Measurements from ENCODE around the gene NARF.
"Not testable (repeated sequence)": the region's sequence is repeated elsewhere in the genome, so short reads cannot be mapped to it uniquely, and the experiment has no call there.

Gene NARF

GRCh38 chr17:82458179-82458884, at the start of gene NARF:
TSS of gene NARF (plus strand) at chr17:82458741. CDS start at chr17:82458804, 63 bp downstream.
- DNase-seq = peak; percentile 98

DNA sequence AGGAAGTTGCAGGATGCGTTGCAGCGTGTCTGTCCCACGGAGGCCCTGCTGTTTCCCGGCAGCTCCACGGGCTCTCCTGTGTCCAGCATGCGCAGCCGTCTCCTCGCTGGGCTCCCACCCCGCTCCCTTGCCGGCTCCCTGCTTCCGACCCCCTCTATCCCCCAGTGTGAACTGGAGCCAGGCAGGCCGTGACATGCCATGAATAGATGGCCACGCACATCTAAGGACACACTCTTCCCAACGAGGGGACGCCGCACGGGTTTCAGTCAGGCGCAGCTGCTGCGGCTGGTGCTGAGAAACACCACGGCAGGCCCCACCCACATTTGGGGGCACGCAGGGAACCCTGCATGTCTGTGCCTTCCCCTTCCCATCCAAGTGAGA, 49.6 kb upstream of the NARF start:
- no peak for DNase-seq

DNA sequence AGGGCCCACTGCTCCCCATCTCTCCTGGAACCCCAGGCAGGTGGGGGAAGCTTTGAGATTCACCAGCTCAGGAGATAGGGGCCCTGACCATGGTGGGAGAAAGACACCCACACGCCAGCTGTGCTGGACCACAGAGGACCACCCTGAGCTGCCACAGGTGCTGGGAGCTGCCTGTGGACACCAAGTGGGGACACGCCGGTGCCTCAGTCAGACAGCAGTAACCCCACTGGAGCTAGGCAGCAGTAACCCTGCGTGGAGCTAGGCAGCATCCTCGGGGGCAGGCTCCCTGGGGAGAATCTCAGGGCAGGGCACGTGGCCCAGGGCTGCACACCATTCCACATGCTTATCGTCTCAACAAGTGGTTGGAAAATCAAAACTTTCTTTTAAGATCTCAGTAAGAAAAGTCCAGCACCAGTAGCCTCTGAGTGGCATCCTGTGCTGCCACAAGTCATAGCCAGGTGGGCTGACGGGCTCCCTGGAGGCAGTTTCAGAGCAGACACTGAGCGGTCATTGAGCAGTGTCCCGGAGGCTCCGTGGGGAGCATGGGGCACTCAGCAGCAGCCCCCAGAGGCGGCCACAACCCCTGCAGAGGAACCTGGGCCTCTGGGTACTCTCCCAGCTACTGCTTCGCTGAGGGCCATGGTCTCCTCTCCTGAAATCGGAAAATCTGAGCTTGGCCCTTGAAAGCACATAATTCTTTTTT, 48.4 kb upstream of the NARF start:
- no peak for DNase-seq

DNA sequence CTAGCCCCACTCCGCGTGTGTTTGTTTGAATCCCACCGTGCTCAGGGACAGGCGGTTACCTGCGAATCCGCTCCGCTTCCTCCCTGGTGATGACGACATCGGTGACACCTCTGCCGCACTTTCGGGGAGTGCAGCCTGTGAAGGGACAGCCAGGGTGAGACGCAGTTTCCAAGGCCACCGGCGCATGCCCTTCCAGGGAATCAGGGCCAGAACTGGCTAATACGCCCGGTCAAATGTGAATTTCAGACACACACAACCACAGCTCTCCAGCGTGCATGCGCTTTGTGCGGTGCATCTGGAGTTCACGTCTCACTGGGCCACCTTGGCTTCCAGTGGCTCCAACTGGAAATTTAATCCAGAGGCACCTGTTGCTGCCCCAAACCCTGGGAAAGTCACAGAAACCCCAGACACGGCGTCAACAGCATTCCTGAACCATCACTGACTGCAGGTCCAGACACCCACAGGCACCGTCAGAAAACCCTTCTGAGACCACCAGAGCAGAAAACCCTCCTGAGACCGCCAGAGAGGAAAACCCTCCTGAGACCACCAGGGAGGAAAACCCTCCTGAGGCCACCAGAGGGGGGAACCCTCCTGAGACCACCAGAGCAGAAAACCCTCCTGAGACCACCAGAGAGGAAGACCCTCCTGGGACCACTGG, 47.0 kb upstream of the NARF start:
- DNase-seq = no peak

DNA sequence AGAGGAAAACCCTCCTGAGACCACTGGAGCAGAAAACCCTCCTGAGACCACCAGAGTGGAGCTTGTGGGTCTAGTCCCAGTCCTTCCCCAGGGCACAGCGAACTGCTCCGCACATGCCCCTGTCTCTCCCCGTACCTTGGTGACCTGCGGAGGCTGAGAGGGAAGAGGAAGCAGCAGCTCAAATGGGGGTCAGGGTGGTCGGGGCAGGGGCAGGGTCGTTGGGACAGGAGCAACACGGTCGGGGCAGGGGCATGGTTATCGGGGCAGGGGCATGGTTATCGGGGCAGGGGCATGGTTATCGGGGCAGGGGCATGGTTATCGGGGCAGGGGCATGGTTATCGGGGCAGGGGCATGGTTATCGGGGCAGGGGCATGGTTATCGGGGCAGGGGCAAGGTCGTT, 46.5 kb upstream of the NARF start:
- DNase-seq = not testable (repeated sequence)

- DNase-seq = no peak
Measured at GRCh38 chr17:82412535-82413520, 45.7 kb upstream of the NARF start.

- DNase-seq = peak; percentile 84
Measured at GRCh38 chr17:82414548-82415281, 43.8 kb upstream of the NARF start.

- no peak for DNase-seq
Measured at GRCh38 chr17:82415336-82415735, 43.2 kb upstream of the NARF start.

DNA sequence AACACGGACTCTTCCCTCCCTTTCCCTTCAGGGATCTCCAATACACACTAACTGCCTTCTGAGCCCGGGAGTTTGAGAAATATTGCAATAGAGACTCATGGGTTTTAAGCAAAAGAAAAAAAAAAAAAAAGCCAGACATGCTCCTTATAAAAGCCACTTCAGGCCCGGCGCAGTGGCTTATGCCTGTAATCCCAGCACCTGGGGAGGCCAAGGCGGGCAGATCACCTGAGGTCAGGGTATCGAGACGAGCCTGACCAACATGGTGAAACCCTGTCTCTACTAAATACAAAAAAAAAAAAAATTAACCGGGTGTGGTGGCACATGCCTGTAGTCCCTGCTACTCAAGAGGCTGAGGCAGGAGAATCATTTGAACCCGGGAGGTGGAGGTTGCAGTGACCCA, 42.8 kb upstream of the NARF start:
- no peak for DNase-seq

DNA sequence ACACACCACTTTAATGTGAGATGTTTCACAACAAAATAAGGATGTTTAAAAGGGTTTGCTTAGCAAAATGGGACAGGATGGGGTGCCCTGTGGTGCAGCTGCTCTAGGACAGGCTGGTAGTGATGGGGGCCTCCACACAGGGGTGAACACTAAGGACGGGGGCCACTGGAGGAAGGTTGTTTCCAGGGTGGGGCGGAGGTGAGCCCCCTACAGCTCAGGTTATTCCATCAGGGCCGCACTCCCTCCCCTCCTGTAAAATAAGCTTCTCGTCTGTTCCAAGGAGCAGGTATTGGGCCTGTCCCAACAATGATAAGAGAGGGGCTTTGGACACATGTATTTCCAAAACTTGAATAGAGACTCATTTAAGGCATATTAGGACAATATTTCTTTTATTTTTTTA, 42.3 kb upstream of the NARF start:
- DNase-seq = no peak

DNA sequence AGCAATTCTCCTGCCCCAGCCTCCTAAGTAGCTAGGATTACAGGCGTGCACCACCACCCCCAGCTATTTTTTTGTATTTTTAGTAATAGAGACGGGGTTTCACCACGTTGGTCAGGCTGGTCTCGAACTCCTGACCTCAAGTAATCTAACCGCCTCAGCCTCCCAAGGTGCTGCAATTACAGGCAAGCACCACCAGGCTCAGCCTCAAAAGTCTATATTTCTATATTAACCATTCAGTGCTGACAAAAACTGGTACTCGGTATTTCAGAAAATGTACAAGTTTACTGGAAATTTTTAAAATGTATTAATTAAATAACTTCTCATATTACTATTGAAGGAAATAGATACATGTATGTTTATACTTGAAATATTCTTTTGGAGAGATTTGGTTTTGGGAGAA, 41.8 kb upstream of the NARF start:
- DNase-seq = no peak

DNA sequence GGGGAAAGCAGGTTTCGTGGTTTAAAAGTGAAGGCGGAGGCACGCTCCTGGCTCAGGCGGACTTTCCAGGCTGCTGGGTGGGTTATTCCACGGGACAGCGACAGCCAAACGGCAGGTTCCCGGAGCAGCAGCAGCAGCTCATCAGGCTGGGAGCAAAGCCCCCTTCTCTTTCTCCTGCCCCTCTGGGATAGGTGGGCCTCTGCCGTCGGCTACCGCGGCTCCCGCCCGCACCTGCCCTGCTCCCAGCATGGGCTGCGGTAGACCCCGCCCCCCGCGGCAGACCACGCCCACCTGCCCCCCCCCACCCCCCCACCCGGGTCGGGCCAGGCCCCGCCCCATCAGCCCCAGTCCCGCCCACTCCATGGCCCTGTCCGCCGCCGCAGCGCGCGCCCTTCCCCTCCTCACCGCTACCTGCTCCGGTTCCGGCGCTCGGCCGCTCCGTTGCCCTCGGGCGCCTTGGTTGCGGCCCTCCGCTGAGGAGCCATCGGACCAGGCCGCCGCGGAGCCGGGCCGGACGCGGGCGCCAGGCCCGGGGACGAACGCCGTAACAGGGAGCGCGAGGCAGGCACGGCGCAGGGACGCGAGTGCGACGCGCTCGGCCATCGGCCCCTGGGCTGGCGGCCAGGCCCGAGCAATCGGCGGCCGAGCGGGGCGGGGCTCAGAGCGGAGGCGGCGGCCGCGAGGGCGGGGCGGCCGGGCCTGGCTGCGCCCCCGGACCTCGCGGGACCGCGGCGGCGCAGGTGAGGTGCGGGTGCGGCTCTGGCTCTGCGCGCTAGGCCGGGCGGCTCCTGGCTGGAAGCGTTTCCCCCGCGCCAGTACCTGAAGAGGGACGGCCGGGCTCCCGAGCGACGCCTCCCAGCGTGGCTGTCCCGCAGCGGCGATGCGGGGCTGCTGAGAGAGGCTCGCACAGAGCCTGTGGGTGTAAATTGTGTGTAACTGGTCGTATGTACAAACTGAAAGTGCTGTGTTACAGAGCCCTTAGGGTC, 40.2 kb upstream of the NARF start, which contains the start of the genes HEXD and OGFOD3:
Gene HEXD, plus strand, starts transcription at position 347 of the 986 bp plus-strand sequence. CDS start 1,453 bp downstream, outside the sequence.
Gene OGFOD3, minus strand, starts transcription at position 586 of the 986 bp plus-strand sequence. Its CDS starts 101 bp downstream, at position 485.
- peak; percentile 89 for DNase-seq

DNA sequence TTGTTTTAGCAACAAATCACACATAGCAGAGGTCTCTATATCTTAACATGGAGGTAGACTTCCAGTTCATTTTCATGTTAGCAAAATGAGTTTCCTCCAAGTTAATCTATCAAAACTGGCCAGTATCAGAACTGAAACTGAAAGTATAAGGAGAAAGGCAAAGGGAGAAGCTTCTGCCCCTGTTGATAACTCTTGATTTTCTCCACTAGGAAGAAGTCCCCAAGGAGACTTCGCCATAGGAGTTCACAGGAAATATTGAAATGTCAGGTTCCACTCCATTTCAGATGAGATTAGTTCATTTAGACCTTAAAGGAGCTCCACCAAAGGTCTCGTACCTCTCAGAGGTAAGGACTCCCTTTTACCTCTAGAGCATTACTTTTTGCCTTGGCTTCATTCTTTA, 39.0 kb upstream of the NARF start:
- no peak for DNase-seq

- peak; percentile 75 for DNase-seq
Measured at GRCh38 chr17:82424001-82424862, 34.3 kb upstream of the NARF start.

- no peak for DNase-seq
Measured at GRCh38 chr17:82424863-82425159, 33.7 kb upstream of the NARF start.

GRCh38 chr17:82428546-82428945, 30.0 kb upstream of the NARF start:
- DNase-seq = no peak

- no peak for DNase-seq
Measured at GRCh38 chr17:82429824-82430223, 28.7 kb upstream of the NARF start.

- DNase-seq = no peak
Measured at GRCh38 chr17:82432017-82432416, 26.5 kb upstream of the NARF start.

GRCh38 chr17:82433560-82434215, 24.9 kb upstream of the NARF start:
- no peak for DNase-seq
